HepG2 (cell line): Measurements from ENCODE around the gene RORC. TPM values are rescaled to one million over a fixed set of nuclear protein-coding genes. Genes with fewer than 3 reads are reported as not detected.

Experiments
- GFI1 ChIP-seq: sonication (generic); formaldehyde crosslinking; IDR thresholded peaks from 2 replicates; pipeline ENCODE4 v1.5.0; 2020; ENCODE audit warnings: missing genetic modification reagents, mild to moderate bottlenecking, borderline replicate concordance
- ISL2 ChIP-seq: sonication (generic); formaldehyde crosslinking; IDR thresholded peaks from 2 replicates; pipeline ENCODE4 v1.5.0; 2020; ENCODE audit warnings: missing genetic modification reagents
- KDM1A ChIP-seq: IDR thresholded peaks from 2 replicates; pipeline ENCODE4 v1.6.1; 2016; ENCODE audit warnings: missing compliant biosample characterization
- NPAS2 ChIP-seq: sonication (generic); formaldehyde crosslinking; IDR thresholded peaks from 2 replicates; pipeline ENCODE4 v1.8.0; 2022; ENCODE audit warnings: mild to moderate bottlenecking, missing genetic modification reagents, borderline replicate concordance
- PHF8 ChIP-seq: sonication (generic); formaldehyde crosslinking; IDR thresholded peaks from 2 replicates; pipeline ENCODE4 v1.5.0; 2020; ENCODE audit warnings: missing genetic modification reagents
- POLR2AphosphoS2 ChIP-seq: IDR thresholded peaks from 2 replicates; pipeline ENCODE4 v1.6.1; 2011; ENCODE audit warnings: low read depth, low read length, improper control_type of control experiment
- TBL1XR1 ChIP-seq: fragments of 150-350 bp; IDR thresholded peaks from 2 replicates; pipeline ENCODE4 v1.6.1; 2014; ENCODE audit warnings: borderline replicate concordance, low read length; ENCODE audit not compliant: partially characterized antibody
- ZBTB21 ChIP-seq: sonication (generic); formaldehyde crosslinking; IDR thresholded peaks from 2 replicates; pipeline ENCODE4 v1.4.0; 2020; ENCODE audit warnings: missing genetic modification reagents
- ZFP36L1 ChIP-seq: sonication (generic); formaldehyde crosslinking; IDR thresholded peaks from 2 replicates; pipeline ENCODE4 v1.8.0; 2022; ENCODE audit warnings: mild to moderate bottlenecking, missing genetic modification reagents, moderate library complexity
- ZMAT3 ChIP-seq: sonication (generic); formaldehyde crosslinking; conservative IDR thresholded peaks from 2 replicates; pipeline ENCODE4 v1.7.0; 2021; ENCODE audit warnings: missing genetic modification reagents
- ZNF136 ChIP-seq: sonication (generic); formaldehyde crosslinking; IDR thresholded peaks from 2 replicates; pipeline ENCODE4 v1.8.1; 2022; ENCODE audit warnings: low read depth, mild to moderate bottlenecking, moderate library complexity, missing genetic modification reagents
- ZNF263 ChIP-seq: sonication (generic); formaldehyde crosslinking; IDR thresholded peaks from 2 replicates; pipeline ENCODE4 v1.4.0; 2020; ENCODE audit warnings: missing genetic modification reagents
- ZNF432 ChIP-seq: sonication (generic); formaldehyde crosslinking; IDR thresholded peaks from 2 replicates; pipeline ENCODE4 v1.5.0; 2020; ENCODE audit warnings: missing genetic modification reagents, mild to moderate bottlenecking, borderline replicate concordance
- ZNF737 ChIP-seq: sonication (generic); formaldehyde crosslinking; IDR thresholded peaks from 2 replicates; pipeline ENCODE4 v1.5.0; 2020; ENCODE audit warnings: missing genetic modification reagents, mild to moderate bottlenecking, borderline replicate concordance
- ZNF746 ChIP-seq: sonication (generic); formaldehyde crosslinking; IDR thresholded peaks from 2 replicates; pipeline ENCODE4 v1.8.0; 2022; ENCODE audit warnings: mild to moderate bottlenecking, missing genetic modification reagents
- ZNF747 ChIP-seq: sonication (generic); formaldehyde crosslinking; IDR thresholded peaks from 2 replicates; pipeline ENCODE4 v1.8.1; 2023; ENCODE audit warnings: missing genetic modification reagents, mild to moderate bottlenecking, borderline replicate concordance
- polyA plus RNA-seq, 8 experiments: library from polyadenylated mRNA; depleted of rRNA in 3 of 8; stranded (reverse) in 7 of 8; unstranded in 1 of 8; fragments of >200 nt; fragmentation: Illumina TruSeq in 4 of 8; extraction: Trizol in 4 of 8; gene quantifications; 2 replicates each; pipeline versions ENCODE4 v1.2.1 to v1.2.3, GENCODE V29; 2011 to 2016; ENCODE audit warnings: low read depth in 4 of 8, missing spikeins in 1 of 8, mixed read lengths in 1 of 8; ENCODE audit not compliant: insufficient read depth in 1 of 8
- total RNA-seq, 5 experiments: library from RNA; depleted of rRNA; stranded (reverse); fragments of >200 nt; fragmentation: Illumina TruSeq; extraction: Trizol; gene quantifications; 2 replicates each; pipeline ENCODE4 v1.2.3, GENCODE V29; 2016; ENCODE audit warnings: low read depth in 1 of 5
- TF ChIP-seq, protein P1 (sequence below): sonication (generic); formaldehyde crosslinking; IDR thresholded peaks from 2 replicates; pipeline ENCODE4 v1.8.0; 2022; ENCODE audit warnings: low read depth, missing genetic modification reagents
- TF ChIP-seq, protein P2 (sequence below): sonication (generic); formaldehyde crosslinking; IDR thresholded peaks from 2 replicates; pipeline ENCODE4 v1.5.1; 2020; ENCODE audit warnings: missing genetic modification reagents, mild to moderate bottlenecking, borderline replicate concordance
- TF ChIP-seq, protein P3 (sequence below): sonication (generic); formaldehyde crosslinking; conservative IDR thresholded peaks from 2 replicates; pipeline ENCODE4 v1.4.0; 2020; ENCODE audit warnings: missing genetic modification reagents
- TF ChIP-seq, protein P4 (sequence below): sonication (generic); formaldehyde crosslinking; IDR thresholded peaks from 2 replicates; pipeline ENCODE4 v1.5.0; 2020; ENCODE audit warnings: mild to moderate bottlenecking, missing genetic modification reagents
- TF ChIP-seq, protein P5 (sequence below): sonication (generic); formaldehyde crosslinking; conservative IDR thresholded peaks from 2 replicates; pipeline ENCODE4 v1.8.1; 2023; ENCODE audit warnings: missing genetic modification reagents

The RORC gene
- total and polyA plus RNA-seq, 2 of the 13 experiments (the other 11 are each of a cell fraction or from before 2014, with no cell fraction given) = 2.5 to 6.5 TPM

DNA sequence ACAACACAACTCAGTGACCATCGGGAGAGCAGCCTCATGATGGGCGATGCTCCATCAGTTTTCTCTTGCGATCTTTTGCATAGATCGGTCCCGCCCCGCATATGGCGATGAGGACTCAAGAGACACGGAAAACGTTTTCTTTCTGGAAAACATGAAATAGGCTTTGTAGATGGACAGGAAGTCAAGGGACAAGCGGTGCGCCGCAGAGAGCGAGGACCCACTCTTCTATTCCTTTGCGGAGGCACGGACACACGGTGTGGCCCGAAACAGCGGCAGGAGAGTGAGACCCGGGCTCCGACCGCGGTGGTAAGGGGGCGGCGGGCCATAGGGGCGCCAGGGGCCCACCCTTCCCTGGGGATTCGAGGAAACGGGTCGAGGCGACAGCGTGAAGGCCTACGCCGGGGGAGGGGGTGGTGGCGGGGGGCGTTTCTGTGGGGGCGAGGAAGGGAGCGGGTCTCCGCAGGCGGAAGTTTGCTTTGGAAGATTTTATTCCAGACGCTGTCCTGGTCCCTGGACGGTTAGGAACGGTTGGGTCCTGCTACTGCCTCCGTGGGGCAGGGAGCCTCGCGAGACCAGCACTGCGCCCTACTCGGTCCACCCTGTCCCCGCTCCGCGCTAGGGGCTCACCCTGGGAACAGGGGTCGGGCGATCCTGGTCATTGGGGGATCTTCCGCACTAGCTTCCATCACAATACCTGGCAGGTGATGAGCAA is 40.5 kb downstream of the RORC start (continued):
- TF ChIP-seq GFI1 (CRISPR knock-in tag) (peak; percentile 6; the same call in 1 of the 2 replicates), TBL1XR1 (no peak), ZNF747 (no peak), ZFP36L1 (CRISPR knock-in tag) (0 out of 2 replicates have a peak, but pooled peaks have one; percentile 29), NPAS2 (CRISPR knock-in tag) (no peak), ZBTB21 (CRISPR knock-in tag) (0 out of 2 replicates have a peak, but pooled peaks have one; percentile 29), ZNF136 (CRISPR knock-in tag) (no peak), ZMAT3 (CRISPR knock-in tag) (no peak), KDM1A (CRISPR knock-in tag) (no peak), ZNF737 (CRISPR knock-in tag) (no peak), PHF8 (CRISPR knock-in tag) (peak; percentile 22; the same call in 1 of the 2 replicates), ISL2 (CRISPR knock-in tag) (no peak), POLR2AphosphoS2 (no peak), ZNF746 (CRISPR knock-in tag) (no peak), ZNF432 (CRISPR knock-in tag) (no peak), ZNF263 (CRISPR knock-in tag) (no peak)
- TF ChIP-seq, protein P1, sequence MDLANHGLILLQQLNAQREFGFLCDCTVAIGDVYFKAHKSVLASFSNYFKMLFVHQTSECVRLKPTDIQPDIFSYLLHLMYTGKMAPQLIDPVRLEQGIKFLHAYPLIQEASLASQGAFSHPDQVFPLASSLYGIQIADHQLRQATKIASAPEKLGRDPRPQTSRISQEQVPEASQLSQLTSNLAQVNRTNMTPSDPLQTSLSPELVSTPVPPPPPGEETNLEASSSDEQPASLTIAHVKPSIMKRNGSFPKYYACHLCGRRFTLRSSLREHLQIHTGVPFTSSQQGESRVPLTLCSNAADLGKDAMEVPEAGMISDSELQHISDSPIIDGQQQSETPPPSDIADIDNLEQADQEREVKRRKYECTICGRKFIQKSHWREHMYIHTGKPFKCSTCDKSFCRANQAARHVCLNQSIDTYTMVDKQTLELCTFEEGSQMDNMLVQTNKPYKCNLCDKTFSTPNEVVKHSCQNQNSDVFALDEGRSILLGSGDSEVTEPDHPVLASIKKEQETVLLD = no peak
- TF ChIP-seq, protein P2, sequence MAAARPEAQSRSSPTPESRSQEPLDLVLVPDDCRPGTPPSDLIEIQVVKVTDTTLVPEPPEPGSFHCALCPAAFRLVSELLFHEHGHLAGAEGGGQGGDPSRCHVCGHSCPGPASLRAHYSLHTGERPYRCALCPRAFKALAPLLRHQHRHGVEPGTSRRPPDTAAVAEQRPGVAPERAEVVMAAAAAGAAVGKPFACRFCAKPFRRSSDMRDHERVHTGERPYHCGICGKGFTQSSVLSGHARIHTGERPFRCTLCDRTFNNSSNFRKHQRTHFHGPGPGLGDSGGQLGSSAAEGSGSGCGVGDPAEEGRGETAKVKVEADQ = 0 out of 2 replicates have a peak, but pooled peaks have one; percentile 30
- TF ChIP-seq, protein P3, sequence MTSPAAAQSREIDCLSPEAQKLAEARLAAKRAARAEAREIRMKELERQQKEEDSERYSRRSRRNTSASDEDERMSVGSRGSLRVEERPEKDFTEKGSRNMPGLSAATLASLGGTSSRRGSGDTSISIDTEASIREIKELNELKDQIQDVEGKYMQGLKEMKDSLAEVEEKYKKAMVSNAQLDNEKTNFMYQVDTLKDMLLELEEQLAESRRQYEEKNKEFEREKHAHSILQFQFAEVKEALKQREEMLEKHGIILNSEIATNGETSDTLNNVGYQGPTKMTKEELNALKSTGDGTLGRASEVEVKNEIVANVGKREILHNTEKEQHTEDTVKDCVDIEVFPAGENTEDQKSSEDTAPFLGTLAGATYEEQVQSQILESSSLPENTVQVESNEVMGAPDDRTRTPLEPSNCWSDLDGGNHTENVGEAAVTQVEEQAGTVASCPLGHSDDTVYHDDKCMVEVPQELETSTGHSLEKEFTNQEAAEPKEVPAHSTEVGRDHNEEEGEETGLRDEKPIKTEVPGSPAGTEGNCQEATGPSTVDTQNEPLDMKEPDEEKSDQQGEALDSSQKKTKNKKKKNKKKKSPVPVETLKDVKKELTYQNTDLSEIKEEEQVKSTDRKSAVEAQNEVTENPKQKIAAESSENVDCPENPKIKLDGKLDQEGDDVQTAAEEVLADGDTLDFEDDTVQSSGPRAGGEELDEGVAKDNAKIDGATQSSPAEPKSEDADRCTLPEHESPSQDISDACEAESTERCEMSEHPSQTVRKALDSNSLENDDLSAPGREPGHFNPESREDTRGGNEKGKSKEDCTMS (CRISPR knock-in tag) = no peak
- TF ChIP-seq, protein P4, sequence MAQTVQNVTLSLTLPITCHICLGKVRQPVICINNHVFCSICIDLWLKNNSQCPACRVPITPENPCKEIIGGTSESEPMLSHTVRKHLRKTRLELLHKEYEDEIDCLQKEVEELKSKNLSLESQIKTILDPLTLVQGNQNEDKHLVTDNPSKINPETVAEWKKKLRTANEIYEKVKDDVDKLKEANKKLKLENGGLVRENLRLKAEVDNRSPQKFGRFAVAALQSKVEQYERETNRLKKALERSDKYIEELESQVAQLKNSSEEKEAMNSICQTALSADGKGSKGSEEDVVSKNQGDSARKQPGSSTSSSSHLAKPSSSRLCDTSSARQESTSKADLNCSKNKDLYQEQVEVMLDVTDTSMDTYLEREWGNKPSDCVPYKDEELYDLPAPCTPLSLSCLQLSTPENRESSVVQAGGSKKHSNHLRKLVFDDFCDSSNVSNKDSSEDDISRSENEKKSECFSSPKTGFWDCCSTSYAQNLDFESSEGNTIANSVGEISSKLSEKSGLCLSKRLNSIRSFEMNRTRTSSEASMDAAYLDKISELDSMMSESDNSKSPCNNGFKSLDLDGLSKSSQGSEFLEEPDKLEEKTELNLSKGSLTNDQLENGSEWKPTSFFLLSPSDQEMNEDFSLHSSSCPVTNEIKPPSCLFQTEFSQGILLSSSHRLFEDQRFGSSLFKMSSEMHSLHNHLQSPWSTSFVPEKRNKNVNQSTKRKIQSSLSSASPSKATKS (CRISPR knock-in tag) = no peak
- TF ChIP-seq, protein P5, sequence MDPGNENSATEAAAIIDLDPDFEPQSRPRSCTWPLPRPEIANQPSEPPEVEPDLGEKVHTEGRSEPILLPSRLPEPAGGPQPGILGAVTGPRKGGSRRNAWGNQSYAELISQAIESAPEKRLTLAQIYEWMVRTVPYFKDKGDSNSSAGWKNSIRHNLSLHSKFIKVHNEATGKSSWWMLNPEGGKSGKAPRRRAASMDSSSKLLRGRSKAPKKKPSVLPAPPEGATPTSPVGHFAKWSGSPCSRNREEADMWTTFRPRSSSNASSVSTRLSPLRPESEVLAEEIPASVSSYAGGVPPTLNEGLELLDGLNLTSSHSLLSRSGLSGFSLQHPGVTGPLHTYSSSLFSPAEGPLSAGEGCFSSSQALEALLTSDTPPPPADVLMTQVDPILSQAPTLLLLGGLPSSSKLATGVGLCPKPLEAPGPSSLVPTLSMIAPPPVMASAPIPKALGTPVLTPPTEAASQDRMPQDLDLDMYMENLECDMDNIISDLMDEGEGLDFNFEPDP (CRISPR knock-in tag) = 0 out of 2 replicates have a peak, but pooled peaks have one; percentile 62
